A549 treated with ZK216348 at 1 μM for 4 hours (cell line): ENCODE results near the gene FGF19. TPM values are rescaled to one million over a fixed set of nuclear protein-coding genes. Genes with fewer than 3 reads are reported as not detected.

ENCODE experiments used
- total RNA-seq: library from RNA; stranded (reverse); fragments of 200-300 nt; extraction: Qiagen RNA extraction; gene quantifications from 5 replicates; pipeline ENCODE4 v1.2.3, GENCODE V29; 2022; ENCODE audit warnings: low read depth

FGF19 gene, protein sequence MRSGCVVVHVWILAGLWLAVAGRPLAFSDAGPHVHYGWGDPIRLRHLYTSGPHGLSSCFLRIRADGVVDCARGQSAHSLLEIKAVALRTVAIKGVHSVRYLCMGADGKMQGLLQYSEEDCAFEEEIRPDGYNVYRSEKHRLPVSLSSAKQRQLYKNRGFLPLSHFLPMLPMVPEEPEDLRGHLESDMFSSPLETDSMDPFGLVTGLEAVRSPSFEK
- total RNA-seq, result 0.09 to 0.14 TPM (median 0.10 TPM) in 4 of 5 replicates, not detected in the other

DNA sequence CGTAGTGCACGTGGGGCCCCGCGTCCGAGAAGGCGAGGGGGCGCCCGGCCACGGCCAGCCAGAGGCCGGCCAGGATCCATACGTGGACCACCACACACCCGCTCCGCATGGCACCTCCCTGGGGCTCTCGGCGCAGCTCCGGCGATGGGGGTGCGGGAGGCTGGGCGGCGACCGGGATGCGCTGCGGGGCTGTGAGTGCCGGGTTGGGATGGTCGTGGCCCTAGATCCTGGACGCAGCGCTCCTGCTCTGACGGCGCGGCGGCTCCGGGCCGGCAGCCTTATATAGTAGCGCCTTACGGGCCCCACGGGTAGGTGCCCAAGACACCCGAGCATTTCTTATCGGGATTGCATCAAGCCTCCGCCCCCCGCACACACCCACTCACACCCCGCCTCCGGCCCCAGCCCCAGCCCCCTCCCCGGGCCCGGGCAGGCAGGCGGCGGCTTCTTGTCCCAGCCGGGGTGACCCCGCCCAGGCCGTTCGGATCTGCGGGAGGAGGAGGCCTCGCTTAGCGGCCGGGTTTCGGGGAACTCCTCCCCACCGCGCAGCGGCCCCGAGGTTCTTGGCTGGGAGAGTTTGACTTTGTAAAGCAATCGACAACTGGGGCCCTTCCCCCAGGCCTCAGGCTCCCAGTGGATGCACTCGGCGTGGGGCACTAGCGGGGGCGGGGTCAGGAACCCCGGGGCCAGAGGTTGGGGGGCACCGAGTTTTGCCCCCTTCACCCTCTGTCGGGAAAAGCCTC lies at the start of gene FGF19:
Gene FGF19 (minus strand): TSS at position 255 of the 740 bp plus-strand sequence. CDS start 146 bp downstream, at position 109.

DNA sequence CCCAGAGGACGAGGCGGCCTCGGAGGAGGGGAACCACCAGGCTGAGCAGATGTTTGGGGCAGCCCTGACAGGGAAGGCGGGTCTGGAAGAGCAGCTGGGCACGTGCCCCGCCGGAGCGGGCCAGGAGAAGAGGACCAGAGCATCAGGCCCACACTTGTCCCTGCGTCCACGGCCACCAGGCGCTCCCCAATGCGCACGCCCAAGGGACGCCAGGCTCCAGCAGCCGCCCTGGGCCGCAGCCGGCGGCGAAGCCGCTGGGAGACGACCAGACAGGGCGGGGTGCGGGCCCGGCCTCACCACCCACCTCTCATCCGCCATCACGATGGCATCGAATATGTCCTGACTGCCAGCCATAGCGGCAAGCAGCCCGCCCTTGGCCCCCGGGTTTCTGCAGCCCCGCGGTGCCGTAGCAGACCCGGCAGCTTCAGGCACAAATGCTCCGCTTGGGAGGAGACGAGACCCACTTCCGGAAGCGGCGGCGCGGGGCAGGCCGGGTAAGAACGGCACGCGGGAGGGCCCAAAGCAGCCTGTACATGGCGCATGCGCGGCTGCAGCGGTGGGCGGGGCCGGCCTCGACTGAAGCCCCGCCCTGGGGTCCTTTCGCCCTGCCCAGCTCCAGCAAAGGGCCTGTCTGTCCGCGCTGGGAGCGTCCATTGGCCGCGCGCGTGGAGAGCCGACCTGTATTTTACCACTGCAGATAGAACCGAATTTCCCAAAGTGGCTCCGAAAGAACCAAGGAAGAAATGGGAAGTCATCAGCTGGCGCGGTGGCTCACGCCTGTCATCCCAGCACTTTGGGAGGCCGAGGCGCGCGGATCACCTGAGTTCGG lies 28.7 kb downstream of the FGF19 start, which contains the start of gene LTO1:
Gene LTO1 (minus strand): TSS at position 468 of the 829 bp plus-strand sequence. CDS start 114 bp downstream, at position 354.

Other genes with a start within 250 kb of the FGF19 start
- not detected in 5 replicates for gene LINC01488, start 222.4 kb downstream of the FGF19 start, total RNA-seq
- gene CCND1, start 62.9 kb downstream of the FGF19 start, total RNA-seq, result 157 to 270 TPM (median 221 TPM) in 5 replicates
- 28.7 to 38.5 TPM (median 32.2 TPM) in 5 replicates for gene LTO1, start 28.7 kb downstream of the FGF19 start, total RNA-seq
- gene FGF4, start 71.3 kb upstream of the FGF19 start, total RNA-seq, result not detected in 5 replicates
- gene FGF3, start 115.4 kb upstream of the FGF19 start, total RNA-seq, result not detected in 5 replicates